BJ (cell line): ENCODE measurements around the gene FCF1. TPM values are rescaled to one million over a fixed set of nuclear protein-coding genes. Genes with fewer than 3 reads are reported as not detected.

Experiments used
- CTCF ChIA-PET: fragments of 350-600 bp; formaldehyde crosslinking; extraction: SDS; loops from one replicate; lab custom pipeline; 2021; ENCODE audit warnings: antibody characterized with exemption, inconsistent platforms; lab: Yijun Ruan, JAX
- POLR2A ChIA-PET: fragments of 300-600 bp; sonication (Branson Sonifier 250); formaldehyde crosslinking; extraction: SDS; loops from one replicate; lab custom pipeline; 2021; ENCODE audit warnings: antibody characterized with exemption; lab: Charles Lee
- DNase-seq: peaks from one replicate; pipeline ENCODE4 v3.0.0-alpha.2; 2011; ENCODE audit warnings: low read depth
- H3K27me3 ChIP-seq: 2 replicates; pipeline ENCODE4 v1.6.0; 2011; ENCODE audit warnings: low read length; ENCODE audit not compliant: control insufficient read depth, insufficient read depth
- H3K36me3 ChIP-seq: 2 replicates; pipeline ENCODE4 v1.5.1; 2011; ENCODE audit warnings: low read length; ENCODE audit not compliant: control insufficient read depth, insufficient read depth
- H3K4me3 ChIP-seq: 2 replicates; pipeline ENCODE4 v1.5.1; 2011; ENCODE audit warnings: low read depth, mild to moderate bottlenecking, control low read depth, low read length
- CTCF ChIP-seq: IDR thresholded peaks from 2 replicates; pipeline ENCODE4 v1.5.1; 2011; ENCODE audit warnings: low read depth, mild to moderate bottlenecking, control low read depth, inconsistent platforms, low read length, moderate library complexity; ENCODE audit not compliant: insufficient read depth
- polyA plus RNA-seq: library from polyadenylated mRNA; depleted of rRNA; stranded (reverse); fragments of >200 nt; gene quantifications from 2 replicates; pipeline ENCODE4 v1.2.3, GENCODE V29; 2011

FCF1 gene
- polyA plus RNA-seq, 1 experiment = 30.6 TPM

- ChIA-PET POLR2A (no interaction called here), CTCF (interaction anchor here (0.6 kb wide), 1 partner anchor 19 kb away, joined by 3 read pairs; no protein-coding TSS in a partner anchor)
- Histone ChIP-seq H3K27me3 (no peaks in the 10 kb centered on the region), H3K4me3 (no peak overlapping the region), H3K36me3 (peaks cover 3% of the 10 kb centered on the region; the same call in 1 of the 2 replicates)
- no peak for DNase-seq
- TF ChIP-seq CTCF = no peak
These were observed 7.6 kb downstream of the FCF1 start for GRCh38 chr14:74720526-74720925.

- CTCF ChIA-PET = no interaction called here
- no peak for DNase-seq
- TF ChIP-seq CTCF = no peak
- H3K4me3 ChIP-seq = no peak overlapping the region
- POLR2A ChIA-PET = no interaction called here
- H3K36me3 ChIP-seq = peaks cover 3% of the 10 kb centered on the region; the same call in 1 of the 2 replicates
- H3K27me3 ChIP-seq = no peaks in the 10 kb centered on the region
These were observed 10.2 kb downstream of the FCF1 start for GRCh38 chr14:74723134-74723533.

GRCh38 chr14:74732387-74732786 lies 19.4 kb downstream of the FCF1 start:
- Histone ChIP-seq H3K27me3 (no peaks in the 10 kb centered on the region), H3K36me3 (peaks cover 5% of the 10 kb centered on the region), H3K4me3 (no peak overlapping the region)
- TF ChIP-seq CTCF = no peak
- POLR2A ChIA-PET = no interaction called here
- DNase-seq = no peak
- CTCF ChIA-PET = interaction anchor here (0.5 to 1.0 kb wide), 2 partner anchors 30 to 69 kb away, joined by 4 read pairs; no protein-coding TSS in a partner anchor

GRCh38 chr14:74733221-74733620 lies 20.3 kb downstream of the FCF1 start:
- POLR2A ChIA-PET = no interaction called here
- DNase-seq = no peak
- CTCF ChIA-PET = interaction anchor here (1.0 to 1.6 kb wide), 2 partner anchors 29 to 121 kb away, joined by 3 to 4 read pairs; partner anchors contain the start of gene LTBP2

GRCh38 chr14:74735125-74735524 lies 22.2 kb downstream of the FCF1 start:
- ChIA-PET POLR2A (no interaction called here), CTCF (no interaction called here)
- no peak for DNase-seq
- TF ChIP-seq CTCF = no peak
- peaks cover 7% of the 10 kb centered on the region for H3K36me3 ChIP-seq
- no peaks in the 10 kb centered on the region for H3K27me3 ChIP-seq
- no peak overlapping the region for H3K4me3 ChIP-seq

More at GRCh38 chr14:74733221-74733620, 20.3 kb downstream of the FCF1 start:
- no peak for TF ChIP-seq CTCF
- H3K27me3 ChIP-seq = no peaks in the 10 kb centered on the region
- peaks cover 5% of the 10 kb centered on the region for H3K36me3 ChIP-seq
- no peak overlapping the region for H3K4me3 ChIP-seq
